Measurements from ENCODE around the gene SPRED3.
"Not testable (repeated sequence)": the region's sequence is repeated elsewhere in the genome, so short reads cannot be mapped to it uniquely, and the experiment has no call there.

The SPRED3 gene

GRCh38 chr19:38391911-38392464, 3.5 kb downstream of the SPRED3 start:
- DNase-seq (ENCODE audit: low read depth in 2 of 2) = no peak

GRCh38 chr19:38392707-38393308, 4.3 kb downstream of the SPRED3 start:
- no peak for DNase-seq (ENCODE audit: low read depth in 2 of 2)

GRCh38 chr19:38394488-38394887, 6.0 kb downstream of the SPRED3 start:
- DNase-seq (ENCODE audit: low read depth in 2 of 2) = peak; percentile 48 to 62

- DNase-seq (ENCODE audit: low read depth in 2 of 2) = no peak
Measured at GRCh38 chr19:38395381-38396114, 7.1 kb downstream of the SPRED3 start.

GRCh38 chr19:38399081-38399480, 10.6 kb downstream of the SPRED3 start:
- DNase-seq (ENCODE audit: low read depth in 2 of 2) = no peak

GRCh38 chr19:38399537-38399936, 11.0 kb downstream of the SPRED3 start:
- no peak for DNase-seq (ENCODE audit: low read depth in 2 of 2)

- DNase-seq (ENCODE audit: low read depth in 2 of 2) = no peak
Measured at GRCh38 chr19:38400361-38400760, 11.9 kb downstream of the SPRED3 start.

GRCh38 chr19:38401148-38401547, 12.7 kb downstream of the SPRED3 start:
- DNase-seq (ENCODE audit: low read depth in 2 of 2) = no peak

GRCh38 chr19:38402623-38402966, 14.1 kb downstream of the SPRED3 start:
- DNase-seq (ENCODE audit: low read depth in 2 of 2) = no peak

GRCh38 chr19:38402967-38403674, 14.6 kb downstream of the SPRED3 start, which contains the start of gene FAM98C:
Gene FAM98C, plus strand, starts transcription at chr19:38403093. Its CDS starts 61 bp downstream, at chr19:38403154.
- peak; percentile 94 to 96 for DNase-seq (ENCODE audit: low read depth in 2 of 2)

- DNase-seq (ENCODE audit: low read depth in 2 of 2) = no peak
Measured at GRCh38 chr19:38404858-38405257, 16.4 kb downstream of the SPRED3 start.

- no peak for DNase-seq (ENCODE audit: low read depth in 2 of 2)
Measured at GRCh38 chr19:38405276-38405675, 16.8 kb downstream of the SPRED3 start.

- DNase-seq (ENCODE audit: low read depth in 2 of 2) = no peak
Measured at GRCh38 chr19:38409631-38410133, 21.2 kb downstream of the SPRED3 start.

GRCh38 chr19:38410407-38410806, 21.9 kb downstream of the SPRED3 start:
- not testable (repeated sequence) for DNase-seq (ENCODE audit: low read depth in 2 of 2)

GRCh38 chr19:38411041-38411712, 22.7 kb downstream of the SPRED3 start:
- no peak for DNase-seq (ENCODE audit: low read depth in 2 of 2)

- not testable (repeated sequence) for DNase-seq (ENCODE audit: low read depth in 2 of 2)
Measured at GRCh38 chr19:38411898-38412297, 23.4 kb downstream of the SPRED3 start.

GRCh38 chr19:38412491-38412890, 24.0 kb downstream of the SPRED3 start:
- no peak for DNase-seq (ENCODE audit: low read depth in 2 of 2)

GRCh38 chr19:38412961-38413360, 24.5 kb downstream of the SPRED3 start:
- no peak for DNase-seq (ENCODE audit: low read depth in 2 of 2)

- DNase-seq (ENCODE audit: low read depth in 2 of 2) = no peak
Measured at GRCh38 chr19:38413416-38413815, 24.9 kb downstream of the SPRED3 start.

- no peak for DNase-seq (ENCODE audit: low read depth in 2 of 2)
Measured at GRCh38 chr19:38417146-38417543, 28.6 kb downstream of the SPRED3 start.
